IPS-15b (cell line): ENCODE data around the gene SIDT2.
A peak's percentile ranks its signal among the peaks of the same experiment; 100 is the strongest.

Source experiments
- H3K27me3 ChIP-seq: one replicate; pipeline ENCODE4 v1.6.1; 2013; ENCODE audit warnings: low read length; ENCODE audit not compliant: control insufficient read depth, insufficient read depth
- H3K36me3 ChIP-seq: one replicate; pipeline ENCODE4 v1.6.1; 2013; ENCODE audit warnings: low read length; ENCODE audit not compliant: control insufficient read depth, insufficient read depth
- H3K4me1 ChIP-seq: one replicate; pipeline ENCODE4 v1.6.1; 2013; ENCODE audit warnings: mild to moderate bottlenecking, low read length; ENCODE audit not compliant: control insufficient read depth, insufficient read depth
- H3K4me3 ChIP-seq: one replicate; pipeline ENCODE4 v1.5.1; 2013; ENCODE audit warnings: low read depth, low read length
- H3K9ac ChIP-seq: one replicate; pipeline ENCODE4 v1.6.1; 2013; ENCODE audit warnings: low read depth, mild to moderate bottlenecking, low read length
- H3K9me3 ChIP-seq: one replicate; pipeline ENCODE4 v1.6.1; 2013; ENCODE audit warnings: mild to moderate bottlenecking, low read length; ENCODE audit not compliant: control insufficient read depth, insufficient read depth

Gene SIDT2

GRCh38 chr11:117230999-117231841 lies 52.7 kb downstream of the SIDT2 start:
- Histone ChIP-seq H3K4me1 (peaks cover 5% of the 10 kb centered on the region), H3K9ac (peak overlapping the region; percentile 70), H3K36me3 (peaks cover 25% of the 10 kb centered on the region), H3K9me3 (no peaks in the 10 kb centered on the region), H3K27me3 (no peaks in the 10 kb centered on the region), H3K4me3 (peak overlapping the region; percentile 97)

GRCh38 chr11:117231842-117232091 lies 53.2 kb downstream of the SIDT2 start, which contains the start of gene PCSK7:
Gene PCSK7, minus strand, starts transcription at chr11:117232073. Its CDS starts 2,229 bp downstream, at chr11:117229844.
- H3K4me3 ChIP-seq: peak within 1 kb of the TSS; percentile 97
- peaks cover 24% of the 10 kb centered on the region for H3K36me3 ChIP-seq
- peaks cover 5% of the 10 kb centered on the region for H3K4me1 ChIP-seq
- no peaks in the 10 kb centered on the region for H3K9me3 ChIP-seq
- H3K9ac ChIP-seq: peak within 1 kb of the TSS; percentile 87
- no peaks in the 10 kb centered on the region for H3K27me3 ChIP-seq

- Histone ChIP-seq H3K9me3 (no peaks in the 10 kb centered on the region), H3K27me3 (no peaks in the 10 kb centered on the region), H3K36me3 (peaks cover 19% of the 10 kb centered on the region), H3K9ac (peak within 1 kb of the TSS; percentile 87), H3K4me1 (peaks cover 5% of the 10 kb centered on the region), H3K4me3 (peak within 1 kb of the TSS; percentile 97)
Observed at GRCh38 chr11:117232092-117232878, 53.7 kb downstream of the SIDT2 start, which contains the start of gene RNF214. Gene RNF214, plus strand, starts transcription at chr11:117232671. Its CDS starts 1,602 bp downstream, at chr11:117234273.

GRCh38 chr11:117232911-117233409 lies 54.4 kb downstream of the SIDT2 start:
- peak overlapping the region; percentile 74 for H3K9ac ChIP-seq
- no peaks in the 10 kb centered on the region for H3K27me3 ChIP-seq
- peaks cover 5% of the 10 kb centered on the region for H3K4me1 ChIP-seq
- H3K36me3 ChIP-seq: peaks cover 17% of the 10 kb centered on the region
- H3K9me3 ChIP-seq: no peaks in the 10 kb centered on the region
- H3K4me3 ChIP-seq: peak overlapping the region; percentile 78

- Histone ChIP-seq H3K4me3 (no peak overlapping the region), H3K4me1 (peaks cover 5% of the 10 kb centered on the region), H3K9me3 (no peaks in the 10 kb centered on the region), H3K27me3 (no peaks in the 10 kb centered on the region), H3K9ac (no peak overlapping the region), H3K36me3 (peaks cover 4% of the 10 kb centered on the region)
Observed at GRCh38 chr11:117238221-117238620, 59.7 kb downstream of the SIDT2 start.

GRCh38 chr11:117239295-117239694 lies 60.8 kb downstream of the SIDT2 start:
- Histone ChIP-seq H3K36me3 (peaks cover 11% of the 10 kb centered on the region), H3K4me1 (no peaks in the 10 kb centered on the region), H3K9ac (no peak overlapping the region), H3K9me3 (no peaks in the 10 kb centered on the region), H3K4me3 (no peak overlapping the region), H3K27me3 (no peaks in the 10 kb centered on the region)
